ENCODE data around the gene ANKRD17. TPM values are rescaled to one million over a fixed set of nuclear protein-coding genes. Genes with fewer than 3 reads are reported as not detected.
A peak's percentile ranks its signal among the peaks of the same experiment; 100 is the strongest.

The ANKRD17 gene
- total RNA-seq, 1 donor from 2014 or later: 91.9 TPM

GRCh38 chr4:73142995-73143547 is 115.5 kb downstream of the ANKRD17 start:
- H3K4me3 Mint-ChIP-seq (ENCODE audit: unreplicated experiment): no peak overlapping the region

GRCh38 chr4:73139991-73140390 is 118.6 kb downstream of the ANKRD17 start:
- no peak overlapping the region for H3K4me3 Mint-ChIP-seq (ENCODE audit: unreplicated experiment)
- Histone ChIP-seq H3K4me3 (ENCODE audit: insufficient read depth, low read depth, low read length) (no peak overlapping the region), H3K9me3 (ENCODE audit: insufficient read depth, low read depth, low read length) (no peaks in the 10 kb centered on the region), H4K20me1 (ENCODE audit: insufficient read depth, low read length) (peaks cover 30% of the 10 kb centered on the region), H3K4me1 (ENCODE audit: insufficient read depth, low read length) (no peaks in the 10 kb centered on the region), H3K36me3 (ENCODE audit: insufficient read depth, low read length) (peaks cover 62% of the 10 kb centered on the region), H3K27me3 (ENCODE audit: insufficient read depth, low read length) (no peaks in the 10 kb centered on the region), H3K79me2 (ENCODE audit: insufficient read depth, low read length) (peaks cover 39% of the 10 kb centered on the region), H3K27ac (ENCODE audit: low read depth, low read length) (no peak overlapping the region), H3K4me2 (ENCODE audit: low read length) (no peak overlapping the region), H2AFZ (ENCODE audit: low read depth, low read length) (no peak overlapping the region), H3K9ac (ENCODE audit: low read length) (no peak overlapping the region)
- peaks cover 5% of the 10 kb centered on the region for H3K36me3 Mint-ChIP-seq (ENCODE audit: low read depth, unreplicated experiment)
- H3K9me3 Mint-ChIP-seq (ENCODE audit: unreplicated experiment): no peaks in the 10 kb centered on the region
- peaks cover 14% of the 10 kb centered on the region for H3K4me1 Mint-ChIP-seq (ENCODE audit: low read depth, unreplicated experiment)
- no peaks in the 10 kb centered on the region for H3K27me3 Mint-ChIP-seq (ENCODE audit: low read depth, unreplicated experiment)
- TF ChIP-seq EZH2 (IDR thresholded peaks at IDR 0.05; ENCODE audit: insufficient read depth, low read length) (no peak), CTCF (IDR thresholded peaks at IDR 0.05; ENCODE audit: insufficient read depth, low read depth, low read length) (no peak)
- FAIRE-seq (no peak), DNase-seq (ENCODE audit: low read depth) (no peak)
- H3K27ac Mint-ChIP-seq (ENCODE audit: unreplicated experiment): peak overlapping the region; percentile 82

More at GRCh38 chr4:73142995-73143547, 115.5 kb downstream of the ANKRD17 start:
- peak; percentile 22 for TF ChIP-seq CTCF (IDR thresholded peaks at IDR 0.05; ENCODE audit: insufficient read depth, low read depth, low read length)
- no peak for TF ChIP-seq EZH2 (IDR thresholded peaks at IDR 0.05; ENCODE audit: insufficient read depth, low read length)
- H3K36me3 ChIP-seq (ENCODE audit: insufficient read depth, low read length): peaks cover 64% of the 10 kb centered on the region
- FAIRE-seq (no peak), DNase-seq (ENCODE audit: low read depth) (no peak)
- Mint-ChIP-seq H3K4me1 (ENCODE audit: low read depth, unreplicated experiment) (peaks cover 14% of the 10 kb centered on the region), H3K27me3 (ENCODE audit: low read depth, unreplicated experiment) (no peaks in the 10 kb centered on the region), H3K36me3 (ENCODE audit: low read depth, unreplicated experiment) (peaks cover 5% of the 10 kb centered on the region), H3K9me3 (ENCODE audit: unreplicated experiment) (no peaks in the 10 kb centered on the region), H3K27ac (ENCODE audit: unreplicated experiment) (no peak overlapping the region)
- H4K20me1 ChIP-seq (ENCODE audit: insufficient read depth, low read length): peaks cover 21% of the 10 kb centered on the region
- H3K9me3 ChIP-seq (ENCODE audit: insufficient read depth, low read depth, low read length): no peaks in the 10 kb centered on the region
- H3K27ac ChIP-seq (ENCODE audit: low read depth, low read length): no peak overlapping the region
- H3K4me2 ChIP-seq (ENCODE audit: low read length): no peak overlapping the region
- H2AFZ ChIP-seq (ENCODE audit: low read depth, low read length): no peak overlapping the region
- H3K4me3 ChIP-seq (ENCODE audit: insufficient read depth, low read depth, low read length): no peak overlapping the region
- no peaks in the 10 kb centered on the region for H3K27me3 ChIP-seq (ENCODE audit: insufficient read depth, low read length)
- no peak overlapping the region for H3K9ac ChIP-seq (ENCODE audit: low read length)
- no peaks in the 10 kb centered on the region for H3K4me1 ChIP-seq (ENCODE audit: insufficient read depth, low read length)
- H3K79me2 ChIP-seq (ENCODE audit: insufficient read depth, low read length): peaks cover 14% of the 10 kb centered on the region

GRCh38 chr4:73139245-73139644 is 119.4 kb downstream of the ANKRD17 start:
- no peak for FAIRE-seq
- Histone ChIP-seq H3K27ac (ENCODE audit: low read depth, low read length) (no peak overlapping the region), H3K79me2 (ENCODE audit: insufficient read depth, low read length) (peaks cover 44% of the 10 kb centered on the region), H3K9ac (ENCODE audit: low read length) (no peak overlapping the region), H3K9me3 (ENCODE audit: insufficient read depth, low read depth, low read length) (no peaks in the 10 kb centered on the region), H3K27me3 (ENCODE audit: insufficient read depth, low read length) (no peaks in the 10 kb centered on the region), H3K4me3 (ENCODE audit: insufficient read depth, low read depth, low read length) (no peak overlapping the region), H3K4me2 (ENCODE audit: low read length) (no peak overlapping the region), H3K4me1 (ENCODE audit: insufficient read depth, low read length) (no peaks in the 10 kb centered on the region), H4K20me1 (ENCODE audit: insufficient read depth, low read length) (peaks cover 31% of the 10 kb centered on the region), H3K36me3 (ENCODE audit: insufficient read depth, low read length) (peaks cover 58% of the 10 kb centered on the region), H2AFZ (ENCODE audit: low read depth, low read length) (no peak overlapping the region)
- no peak overlapping the region for H3K4me3 Mint-ChIP-seq (ENCODE audit: unreplicated experiment)
- no peak for DNase-seq (ENCODE audit: low read depth)
- H3K27ac Mint-ChIP-seq (ENCODE audit: unreplicated experiment): peak overlapping the region; percentile 77
- no peaks in the 10 kb centered on the region for H3K9me3 Mint-ChIP-seq (ENCODE audit: unreplicated experiment)
- H3K36me3 Mint-ChIP-seq (ENCODE audit: low read depth, unreplicated experiment): peaks cover 6% of the 10 kb centered on the region
- TF ChIP-seq CTCF (IDR thresholded peaks at IDR 0.05; ENCODE audit: insufficient read depth, low read depth, low read length) (no peak), EZH2 (IDR thresholded peaks at IDR 0.05; ENCODE audit: insufficient read depth, low read length) (no peak)
- H3K4me1 Mint-ChIP-seq (ENCODE audit: low read depth, unreplicated experiment): peaks cover 14% of the 10 kb centered on the region
- no peaks in the 10 kb centered on the region for H3K27me3 Mint-ChIP-seq (ENCODE audit: low read depth, unreplicated experiment)
